GM18951 (cell line): ENCODE data around the gene SMARCC1.

ENCODE experiments used
- POLR2A ChIP-seq: IDR thresholded peaks from 4 replicates; pipeline ENCODE4 v1.6.1; 2011; ENCODE audit warnings: mild to moderate bottlenecking; ENCODE audit not compliant: insufficient read length, insufficient read depth; ENCODE audit errors: extremely low read depth
- in situ Hi-C: fragments of 300-500 bp; cut with MboI; formaldehyde crosslinking; loops from one replicate; pipeline ENCODE4 v1.12.0; 2022; ENCODE audit warnings: low sequenced_read_pairs, mixed read lengths, inconsistent platforms; ENCODE audit not compliant: unreplicated experiment

The SMARCC1 gene

GRCh38 chr3:47663630-47664240 is 118.0 kb downstream of the SMARCC1 start:
- no peak for TF ChIP-seq POLR2A
- in situ Hi-C loops, result no loop called here

- in situ Hi-C loops, result no loop called here
Observed at GRCh38 chr3:47661121-47661752, 120.5 kb downstream of the SMARCC1 start.

DNA sequence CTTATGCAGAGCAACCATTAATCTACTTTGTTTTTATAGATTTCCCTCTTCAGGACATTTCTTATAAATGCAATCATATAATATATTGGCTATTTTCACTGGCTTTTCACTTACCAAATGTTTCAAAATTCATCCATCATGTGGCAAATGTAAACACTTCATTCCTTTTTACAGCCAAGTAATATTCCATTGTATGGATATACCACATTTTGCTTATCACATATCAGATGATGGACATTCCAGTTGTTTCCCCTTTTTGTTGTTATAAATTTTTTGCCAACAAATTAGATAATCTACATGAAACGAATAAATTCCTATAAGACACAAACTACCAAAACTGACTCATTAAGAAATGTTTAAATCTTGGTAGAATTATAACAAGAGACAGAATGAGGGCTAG is 123.2 kb downstream of the SMARCC1 start:
- TF ChIP-seq POLR2A, result no peak
- in situ Hi-C loops, result no loop called here

More at GRCh38 chr3:47661121-47661752, 120.5 kb downstream of the SMARCC1 start:
- TF ChIP-seq POLR2A, result no peak

- no peak for TF ChIP-seq POLR2A
- in situ Hi-C loops, result no loop called here
Observed at GRCh38 chr3:47652142-47652541, 129.6 kb downstream of the SMARCC1 start.

DNA sequence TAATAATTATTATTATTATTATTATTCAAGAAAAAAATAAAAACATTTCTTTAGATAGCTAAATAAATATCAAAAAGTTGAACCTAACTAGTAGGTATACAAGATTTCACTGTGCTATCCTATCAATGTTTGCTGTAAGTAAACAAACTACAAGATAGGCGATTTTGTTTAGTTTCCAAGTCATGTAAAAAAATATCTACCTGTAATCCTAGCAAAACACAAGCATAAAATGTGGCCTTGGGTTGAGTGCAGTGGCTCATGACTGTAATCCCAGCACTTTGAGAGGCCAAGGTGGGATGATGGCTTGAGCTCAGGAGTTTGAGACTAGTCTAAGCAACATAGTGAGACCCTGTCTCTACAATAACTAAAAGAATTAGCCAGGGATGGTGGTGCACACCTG is 131.4 kb downstream of the SMARCC1 start:
- in situ Hi-C loops, result no loop called here
- TF ChIP-seq POLR2A, result no peak

GRCh38 chr3:47647550-47647949 is 134.1 kb downstream of the SMARCC1 start:
- no peak for TF ChIP-seq POLR2A
- in situ Hi-C loops, result no loop called here

GRCh38 chr3:47646362-47646761 is 135.3 kb downstream of the SMARCC1 start:
- in situ Hi-C loops, result no loop called here
- no peak for TF ChIP-seq POLR2A

DNA sequence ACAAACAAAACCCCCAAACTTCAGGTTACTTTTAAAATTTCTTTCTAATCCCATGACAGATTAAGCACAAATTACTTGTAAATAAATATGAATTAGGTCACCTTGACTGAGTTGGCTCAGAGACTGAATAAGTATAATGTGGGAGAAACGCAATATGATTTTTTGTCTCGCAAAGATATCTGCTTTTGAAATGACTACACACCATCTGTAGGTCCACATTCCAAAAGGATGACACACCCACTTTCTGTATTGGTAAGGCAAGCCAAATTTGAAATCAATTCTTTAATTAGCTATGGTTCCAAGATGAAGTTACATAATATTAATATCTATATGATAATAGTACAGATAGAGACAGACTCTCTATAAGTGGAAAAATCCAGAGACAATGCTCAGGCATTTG is 136.1 kb downstream of the SMARCC1 start:
- no peak for TF ChIP-seq POLR2A
- in situ Hi-C loops, result no loop called here

- in situ Hi-C loops, result no loop called here
- TF ChIP-seq POLR2A, result no peak
Observed at GRCh38 chr3:47643092-47643491, 138.6 kb downstream of the SMARCC1 start.

DNA sequence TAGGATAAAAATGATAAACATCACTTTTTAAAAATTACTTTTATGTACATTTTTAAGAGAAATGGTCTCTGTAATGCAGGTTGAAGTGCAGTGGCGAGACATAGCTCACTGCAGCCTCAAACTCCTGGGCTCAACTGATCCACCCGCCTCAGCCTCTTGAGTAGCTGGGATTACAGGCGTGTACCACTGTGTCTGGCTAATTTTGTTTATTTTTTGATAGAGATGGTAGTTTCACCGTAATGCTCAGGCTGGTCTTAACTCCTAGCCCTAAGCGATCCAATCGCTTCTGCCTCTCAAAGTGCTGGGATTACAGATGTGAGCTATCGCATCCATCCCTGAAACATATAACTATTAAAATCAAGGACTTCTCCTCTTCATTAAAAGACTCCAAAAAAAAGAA is 140.0 kb downstream of the SMARCC1 start:
- in situ Hi-C loops, result no loop called here
- TF ChIP-seq POLR2A, result no peak

DNA sequence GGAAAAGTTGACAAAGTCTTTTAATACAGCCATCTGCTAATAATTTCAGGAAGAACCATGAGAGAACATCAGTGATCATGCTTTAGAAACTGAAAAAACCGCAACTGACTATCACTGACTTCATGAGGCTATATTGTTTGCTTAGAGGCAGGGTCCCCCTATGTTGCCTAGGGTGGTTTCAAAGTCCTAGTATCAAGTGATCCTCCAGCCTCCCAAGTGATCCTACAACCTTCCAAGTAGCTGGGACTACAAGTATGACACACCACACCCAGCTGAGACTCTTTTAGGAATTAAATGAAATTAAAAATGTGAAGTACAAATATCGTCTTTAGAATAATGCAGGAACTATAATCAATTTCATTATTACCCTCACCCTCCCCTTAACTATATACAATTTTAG is 144.8 kb downstream of the SMARCC1 start:
- no peak for TF ChIP-seq POLR2A
- in situ Hi-C loops, result no loop called here

- in situ Hi-C loops, result no loop called here
- TF ChIP-seq POLR2A, result no peak
Observed at GRCh38 chr3:47636225-47636624, 145.5 kb downstream of the SMARCC1 start.

DNA sequence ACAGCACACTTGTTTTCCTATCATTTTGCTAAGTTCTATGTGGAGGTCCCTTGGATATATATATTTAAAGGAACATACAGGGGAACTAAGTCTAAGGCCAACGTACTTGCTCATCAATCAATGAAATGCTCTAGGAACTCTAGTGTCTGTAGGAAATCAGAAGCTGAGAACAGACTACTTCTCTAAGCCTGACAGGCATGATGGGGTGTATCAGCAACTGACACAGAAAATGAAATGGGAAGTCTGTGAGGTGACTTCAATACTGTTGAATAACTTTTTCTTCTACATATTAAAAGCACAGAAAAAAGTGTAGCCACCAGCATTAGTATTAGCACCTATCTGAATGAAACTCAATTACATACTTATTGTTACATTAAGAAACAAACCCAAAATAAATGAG is 146.2 kb downstream of the SMARCC1 start:
- no peak for TF ChIP-seq POLR2A
- in situ Hi-C loops, result no loop called here

DNA sequence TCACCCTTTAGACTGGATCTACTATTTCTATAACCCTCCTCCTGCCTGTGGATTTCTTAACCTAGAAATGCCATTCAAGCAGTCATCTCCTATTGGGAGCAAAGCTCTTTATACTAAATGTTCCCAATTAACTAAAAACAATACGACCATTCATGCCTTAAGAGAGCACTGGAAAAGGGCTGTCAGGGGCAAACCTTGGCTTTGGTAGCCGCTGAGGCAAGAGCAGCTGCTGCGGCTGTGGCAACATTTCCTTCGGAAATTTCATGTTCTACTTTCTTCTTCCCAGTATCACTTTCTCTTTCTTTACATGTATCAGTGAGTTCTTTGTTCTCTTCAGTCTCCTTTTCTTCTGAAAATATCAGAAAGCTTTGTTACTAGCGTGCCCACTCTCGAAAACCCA is 146.7 kb downstream of the SMARCC1 start:
- in situ Hi-C loops, result no loop called here
- TF ChIP-seq POLR2A, result no peak
